Urinary bladder (tissue), 4 donors: ENCODE data around the gene TMCC1. TPM values are rescaled to one million over a fixed set of nuclear protein-coding genes. Genes with fewer than 3 reads are reported as not detected.

ENCODE experiments used
- DNase-seq: peaks from one replicate; pipeline ENCODE4 v3.0.0-alpha.2; 2015; ENCODE audit errors: extremely low spot score
- H3K27ac ChIP-seq: one replicate; pipeline ENCODE4 v1.5.1; 2013; ENCODE audit warnings: low read depth, mild to moderate bottlenecking, moderate library complexity
- H3K36me3 ChIP-seq: one replicate; pipeline ENCODE4 v1.6.1; 2013; ENCODE audit warnings: mild to moderate bottlenecking, moderate library complexity; ENCODE audit not compliant: insufficient read depth
- H3K4me1 ChIP-seq: one replicate; pipeline ENCODE4 v1.6.1; 2013; ENCODE audit warnings: mild to moderate bottlenecking, moderate library complexity; ENCODE audit not compliant: insufficient read depth
- H3K4me3 ChIP-seq: one replicate; pipeline ENCODE4 v1.5.1; 2013; ENCODE audit warnings: low read depth, low read length
- WGBS: extraction: QIAGEN DNeasy Blood & Tissue Kit; methylation state at CpG from one replicate; pipeline ENCODE4 v1.1.7; 2013; 5-methylcytosine and 5-hydroxymethylcytosine counted together
- polyA plus RNA-seq: library from polyadenylated mRNA; stranded (reverse); fragments of 200-250 nt; gene quantifications from one replicate; pipeline ENCODE4 v1.2.3, GENCODE V29; 2013
- total RNA-seq: library from RNA; depleted of rRNA; stranded (reverse); fragments of >200 nt; gene quantifications from one replicate; pipeline ENCODE4 v1.2.3, GENCODE V29; 2014
- donor health status: healthy with polysubstance abuse.
- donor health status: healthy.

TMCC1 gene
- total RNA-seq = 44.1 TPM
- polyA plus RNA-seq = 14.5 TPM

- under 1% methylated on average over 43 of the region's 60 CpGs for WGBS
- Histone ChIP-seq H3K27ac (peak within 1 kb of the TSS; percentile 95), H3K4me1 (peaks cover 1% of the 10 kb centered on the region), H3K4me3 (peak within 1 kb of the TSS; percentile 63), H3K36me3 (no peaks in the 10 kb centered on the region)
- DNase-seq = peak; percentile 71
These were observed at the start of gene TMCC1 for GRCh38 chr3:129893581-129894070. Gene TMCC1 (minus strand): TSS chr3:129893711.

- no peak overlapping the region for H3K4me3 ChIP-seq
- 87% methylated on average over 3 of the region's 3 CpGs for WGBS
- H3K4me1 ChIP-seq = no peaks in the 10 kb centered on the region
- DNase-seq = no peak
- H3K36me3 ChIP-seq = no peaks in the 10 kb centered on the region
- H3K27ac ChIP-seq = no peak overlapping the region
These were observed 49.5 kb upstream of the TMCC1 start for GRCh38 chr3:129943020-129943419.

GRCh38 chr3:129942296-129942695 lies 48.8 kb upstream of the TMCC1 start:
- DNase-seq = no peak
- Histone ChIP-seq H3K36me3 (no peaks in the 10 kb centered on the region), H3K4me3 (no peak overlapping the region), H3K27ac (no peak overlapping the region), H3K4me1 (no peaks in the 10 kb centered on the region)
- 14% methylated on average over 7 of the region's 7 CpGs for WGBS

- no peak for DNase-seq
- WGBS = 87% methylated on average over 3 of the region's 3 CpGs
- Histone ChIP-seq H3K36me3 (no peaks in the 10 kb centered on the region), H3K4me3 (no peak overlapping the region), H3K27ac (no peak overlapping the region), H3K4me1 (no peaks in the 10 kb centered on the region)
These were observed 46.6 kb upstream of the TMCC1 start for GRCh38 chr3:129940086-129940485.

- no peak for DNase-seq
- Histone ChIP-seq H3K27ac (no peak overlapping the region), H3K4me1 (no peaks in the 10 kb centered on the region), H3K4me3 (no peak overlapping the region), H3K36me3 (no peaks in the 10 kb centered on the region)
- 69% methylated on average over 8 of the region's 8 CpGs for WGBS
These were observed 44.8 kb upstream of the TMCC1 start for GRCh38 chr3:129938140-129938930.

- Histone ChIP-seq H3K4me3 (no peak overlapping the region), H3K36me3 (no peaks in the 10 kb centered on the region), H3K4me1 (no peaks in the 10 kb centered on the region), H3K27ac (no peak overlapping the region)
- DNase-seq = no peak
- WGBS = 80% methylated on average over 9 of the region's 9 CpGs
These were observed 44.2 kb upstream of the TMCC1 start for GRCh38 chr3:129937717-129938116.

GRCh38 chr3:129936757-129937156 lies 43.2 kb upstream of the TMCC1 start:
- Histone ChIP-seq H3K4me1 (no peaks in the 10 kb centered on the region), H3K4me3 (peak overlapping the region; percentile 13), H3K27ac (no peak overlapping the region), H3K36me3 (no peaks in the 10 kb centered on the region)
- DNase-seq = no peak
- 48% methylated on average over 6 of the region's 6 CpGs for WGBS

- Histone ChIP-seq H3K36me3 (no peaks in the 10 kb centered on the region), H3K4me1 (no peaks in the 10 kb centered on the region), H3K4me3 (no peak overlapping the region), H3K27ac (no peak overlapping the region)
- 30% methylated on average over 20 of the region's 20 CpGs for WGBS
- no peak for DNase-seq
These were observed 41.0 kb upstream of the TMCC1 start for GRCh38 chr3:129934234-129935123.

GRCh38 chr3:129933471-129933870 lies 40.0 kb upstream of the TMCC1 start:
- no peak for DNase-seq
- no peaks in the 10 kb centered on the region for H3K36me3 ChIP-seq
- no peaks in the 10 kb centered on the region for H3K4me1 ChIP-seq
- no peak overlapping the region for H3K4me3 ChIP-seq
- WGBS = 84% methylated on average over 4 of the region's 4 CpGs
- H3K27ac ChIP-seq = no peak overlapping the region

- no peak overlapping the region for H3K27ac ChIP-seq
- no peaks in the 10 kb centered on the region for H3K4me1 ChIP-seq
- WGBS = 84% methylated on average over 1 of the region's 1 CpG
- no peaks in the 10 kb centered on the region for H3K36me3 ChIP-seq
- DNase-seq = no peak
- no peak overlapping the region for H3K4me3 ChIP-seq
These were observed 35.9 kb upstream of the TMCC1 start for GRCh38 chr3:129929383-129929782.

GRCh38 chr3:129927072-129927471 lies 33.6 kb upstream of the TMCC1 start:
- WGBS = 74% methylated on average over 5 of the region's 5 CpGs
- no peak for DNase-seq
- H3K36me3 ChIP-seq = no peaks in the 10 kb centered on the region
- no peaks in the 10 kb centered on the region for H3K4me1 ChIP-seq
- no peak overlapping the region for H3K27ac ChIP-seq
- H3K4me3 ChIP-seq = no peak overlapping the region

GRCh38 chr3:129919806-129920205 lies 26.3 kb upstream of the TMCC1 start:
- Histone ChIP-seq H3K4me3 (no peak overlapping the region), H3K4me1 (no peaks in the 10 kb centered on the region), H3K27ac (no peak overlapping the region), H3K36me3 (no peaks in the 10 kb centered on the region)
- WGBS = 93% methylated on average over 1 of the region's 1 CpG
- DNase-seq = no peak

- no peak for DNase-seq
- Histone ChIP-seq H3K4me3 (no peak overlapping the region), H3K36me3 (no peaks in the 10 kb centered on the region), H3K4me1 (no peaks in the 10 kb centered on the region), H3K27ac (no peak overlapping the region)
- 93% methylated on average over 3 of the region's 3 CpGs for whole genome bisulfite sequencing
These were observed 25.8 kb upstream of the TMCC1 start for GRCh38 chr3:129919357-129919756.

- no peak overlapping the region for H3K27ac ChIP-seq
- WGBS = 91% methylated on average over 8 of the region's 8 CpGs
- no peaks in the 10 kb centered on the region for H3K4me1 ChIP-seq
- DNase-seq = no peak
- no peak overlapping the region for H3K4me3 ChIP-seq
- H3K36me3 ChIP-seq = no peaks in the 10 kb centered on the region
These were observed 24.9 kb upstream of the TMCC1 start for GRCh38 chr3:129918461-129918860.
